ENCODE results near the gene KCP.

Gene KCP

GRCh38 chr7:128933180-128933891 is 22.8 kb upstream of the KCP start:
- no peak for DNase-seq (ENCODE audit: insufficient read length, low spot score)
- no peak for FAIRE-seq
- TF ChIP-seq POLR2A (IDR thresholded peaks at IDR 0.05; ENCODE audit: low read depth, low read length): no peak

GRCh38 chr7:128932862-128933179 is 22.3 kb upstream of the KCP start:
- TF ChIP-seq POLR2A (IDR thresholded peaks at IDR 0.05; ENCODE audit: low read depth, low read length): no peak
- DNase-seq (ENCODE audit: insufficient read length, low spot score) (no peak), FAIRE-seq (no peak)

- DNase-seq (ENCODE audit: insufficient read length, low spot score) (no peak), FAIRE-seq (no peak)
- no peak for TF ChIP-seq POLR2A (IDR thresholded peaks at IDR 0.05; ENCODE audit: low read depth, low read length)
These were observed 21.7 kb upstream of the KCP start for GRCh38 chr7:128931965-128932861.

- FAIRE-seq (no peak), DNase-seq (ENCODE audit: insufficient read length, low spot score) (no peak)
- TF ChIP-seq POLR2A (IDR thresholded peaks at IDR 0.05; ENCODE audit: low read depth, low read length): no peak
These were observed 20.8 kb upstream of the KCP start for GRCh38 chr7:128931190-128931798.

- DNase-seq (ENCODE audit: insufficient read length, low spot score): no peak
- FAIRE-seq: no peak
- TF ChIP-seq POLR2A (IDR thresholded peaks at IDR 0.05; ENCODE audit: low read depth, low read length): no peak
These were observed 18.6 kb upstream of the KCP start for GRCh38 chr7:128928882-128929788.

- FAIRE-seq (no peak), DNase-seq (ENCODE audit: insufficient read length, low spot score) (no peak)
- no peak for TF ChIP-seq POLR2A (IDR thresholded peaks at IDR 0.05; ENCODE audit: low read depth, low read length)
These were observed 17.8 kb upstream of the KCP start for GRCh38 chr7:128928159-128928813.

GRCh38 chr7:128924707-128925588 is 14.4 kb upstream of the KCP start:
- TF ChIP-seq POLR2A (IDR thresholded peaks at IDR 0.05; ENCODE audit: low read depth, low read length): no peak
- DNase-seq (ENCODE audit: insufficient read length, low spot score): no peak
- FAIRE-seq: no peak

GRCh38 chr7:128923411-128923800 is 12.9 kb upstream of the KCP start:
- FAIRE-seq (no peak), DNase-seq (ENCODE audit: insufficient read length, low spot score) (no peak)
- TF ChIP-seq POLR2A (IDR thresholded peaks at IDR 0.05; ENCODE audit: low read depth, low read length): no peak

- no peak for TF ChIP-seq POLR2A (IDR thresholded peaks at IDR 0.05; ENCODE audit: low read depth, low read length)
- DNase-seq (ENCODE audit: insufficient read length, low spot score) (no peak), FAIRE-seq (no peak)
These were observed 12.2 kb upstream of the KCP start for GRCh38 chr7:128922496-128923410.

GRCh38 chr7:128921866-128922440 is 11.4 kb upstream of the KCP start:
- no peak for DNase-seq (ENCODE audit: insufficient read length, low spot score)

More at GRCh38 chr7:128921866-128922440, 11.4 kb upstream of the KCP start:
- no peak for TF ChIP-seq POLR2A (IDR thresholded peaks at IDR 0.05; ENCODE audit: low read depth, low read length)
- FAIRE-seq: no peak

All from H54 (cell line).